ENCODE data around the gene BSN.

DNA sequence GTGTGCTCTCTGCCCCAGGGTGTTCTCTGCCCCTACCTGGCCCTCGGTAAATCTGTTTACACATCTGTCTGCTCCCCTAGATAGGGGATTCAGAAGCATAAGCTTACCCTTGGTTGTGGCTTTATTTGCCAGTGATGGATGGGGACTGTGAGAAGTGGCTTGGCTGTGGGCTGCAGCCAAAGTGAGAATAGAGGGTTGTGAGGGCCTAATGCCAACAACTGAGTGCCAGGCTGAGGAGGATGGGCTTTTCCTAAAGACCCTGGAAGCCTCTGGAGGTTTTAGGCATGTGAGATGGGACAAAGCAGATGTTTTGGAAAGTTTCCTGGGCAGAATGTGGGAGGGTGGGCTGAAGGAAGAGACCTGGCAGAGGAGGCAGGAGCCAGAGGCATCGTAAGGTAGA, 104.4 kb downstream of the BSN start:
- TF ChIP-seq, protein P1, sequence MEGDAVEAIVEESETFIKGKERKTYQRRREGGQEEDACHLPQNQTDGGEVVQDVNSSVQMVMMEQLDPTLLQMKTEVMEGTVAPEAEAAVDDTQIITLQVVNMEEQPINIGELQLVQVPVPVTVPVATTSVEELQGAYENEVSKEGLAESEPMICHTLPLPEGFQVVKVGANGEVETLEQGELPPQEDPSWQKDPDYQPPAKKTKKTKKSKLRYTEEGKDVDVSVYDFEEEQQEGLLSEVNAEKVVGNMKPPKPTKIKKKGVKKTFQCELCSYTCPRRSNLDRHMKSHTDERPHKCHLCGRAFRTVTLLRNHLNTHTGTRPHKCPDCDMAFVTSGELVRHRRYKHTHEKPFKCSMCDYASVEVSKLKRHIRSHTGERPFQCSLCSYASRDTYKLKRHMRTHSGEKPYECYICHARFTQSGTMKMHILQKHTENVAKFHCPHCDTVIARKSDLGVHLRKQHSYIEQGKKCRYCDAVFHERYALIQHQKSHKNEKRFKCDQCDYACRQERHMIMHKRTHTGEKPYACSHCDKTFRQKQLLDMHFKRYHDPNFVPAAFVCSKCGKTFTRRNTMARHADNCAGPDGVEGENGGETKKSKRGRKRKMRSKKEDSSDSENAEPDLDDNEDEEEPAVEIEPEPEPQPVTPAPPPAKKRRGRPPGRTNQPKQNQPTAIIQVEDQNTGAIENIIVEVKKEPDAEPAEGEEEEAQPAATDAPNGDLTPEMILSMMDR (IDR thresholded peaks at IDR 0.05; ENCODE audit: borderline replicate concordance, extremely low read depth, low read length, poor library complexity, severe bottlenecking), result no peak
- TF ChIP-seq EZH2 (IDR thresholded peaks at IDR 0.05; ENCODE audit: borderline replicate concordance, low read depth, low read length, severe bottlenecking), result no peak

Data from DND-41 (cell line).